Thoracic aorta (tissue), 2 donors: ENCODE results near the gene SLC19A3. TPM values are rescaled to one million over a fixed set of nuclear protein-coding genes. Genes with fewer than 3 reads are reported as not detected.
"Not testable (repeated sequence)": the region's sequence is repeated elsewhere in the genome, so short reads cannot be mapped to it uniquely, and the experiment has no call there.

Experiments used
- ATAC-seq: fragments of 150-250 bp; one replicate; pipeline ENCODE4 v1.8.0; 2017; ENCODE audit warnings: low read depth; ENCODE audit not compliant: insufficient number of reproducible peaks, low FRiP score
- DNase-seq: peaks from one replicate; pipeline ENCODE4 v3.0.0-alpha.2; 2020; ENCODE audit warnings: low spot score
- H3K27ac ChIP-seq, 2 donors: fragments of 200-600 bp; sonication (generic); 1 replicate in 1 of 2; 2 replicates in 1 of 2; pipeline ENCODE4 v1.5.1; 2016; ENCODE audit warnings: mild to moderate bottlenecking in 2 of 2, moderate library complexity in 2 of 2
- H3K27me3 ChIP-seq: fragments of 200-600 bp; sonication (generic); replicated peaks from 2 replicates; pipeline ENCODE4 v1.6.0; 2016; ENCODE audit warnings: mild to moderate bottlenecking; ENCODE audit not compliant: insufficient read depth
- H3K36me3 ChIP-seq: fragments of 200-600 bp; sonication (generic); one replicate; pipeline ENCODE4 v1.5.1; 2016
- H3K4me1 ChIP-seq, 2 donors: fragments of 200-600 bp; sonication (generic); 1 replicate in 1 of 2; 2 replicates in 1 of 2; pipeline versions ENCODE4 v1.5.1 to v1.6.0; 2016; ENCODE audit warnings: low read depth in 2 of 2, mild to moderate bottlenecking in 1 of 2; ENCODE audit not compliant: control insufficient read depth in 1 of 2
- H3K4me3 ChIP-seq: fragments of 200-600 bp; sonication (generic); 2 replicates; pipeline ENCODE4 v1.5.1; 2016; ENCODE audit warnings: mild to moderate bottlenecking
- H3K9me3 ChIP-seq: fragments of 200-600 bp; sonication (generic); 2 replicates; pipeline ENCODE4 v1.5.1; 2016
- total RNA-seq, 2 donors: library from RNA; depleted of rRNA; stranded (reverse); fragments of >200 nt; gene quantifications; one replicate each; pipeline versions ENCODE4 v1.1.0 to v1.2.3, GENCODE V29; 2016
- TF ChIP-seq, protein P1 (sequence below): fragments of 200-600 bp; sonication (generic); IDR thresholded peaks from one replicate; pipeline ENCODE4 v1.5.1; 2019; ENCODE audit warnings: antibody characterized with exemption

SLC19A3 gene
- total RNA-seq, 2 donors from 2014 or later: 3.7 to 4.9 TPM

DNA sequence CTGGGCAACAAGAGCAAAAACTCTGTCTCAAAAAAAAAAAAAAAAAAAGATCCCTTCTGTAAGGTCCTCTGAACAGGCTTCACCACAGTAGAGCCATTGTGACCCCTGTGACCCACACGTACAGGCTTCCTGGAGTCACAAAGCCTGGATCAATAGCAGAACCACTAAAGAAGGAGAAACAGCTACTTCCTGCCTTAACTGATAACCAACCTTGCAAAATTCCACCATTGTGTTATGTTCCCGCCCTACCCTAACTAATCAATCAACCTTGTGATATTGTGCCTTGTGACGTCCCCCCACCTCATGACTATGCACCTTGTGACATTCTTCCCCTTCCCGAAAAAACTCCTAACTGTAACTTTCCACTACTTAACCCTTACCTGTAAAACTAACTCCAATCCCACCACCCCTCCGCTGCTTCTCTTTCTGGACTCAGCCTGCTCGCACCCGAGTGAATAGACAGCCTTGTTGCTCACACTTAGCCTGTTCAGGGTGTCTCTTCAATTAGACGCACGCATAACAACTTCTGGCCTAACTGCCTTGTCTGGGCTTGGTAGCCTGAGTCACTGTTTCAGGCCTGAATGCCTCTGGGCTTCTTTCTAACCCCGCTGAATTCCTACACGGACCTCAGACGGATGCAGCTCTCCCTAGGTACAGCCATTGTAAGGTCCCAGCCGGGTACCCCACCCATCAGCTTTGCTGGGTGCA lies 41.7 kb upstream of the SLC19A3 start:
- no peak overlapping the region for H3K4me3 ChIP-seq
- no peaks in the 10 kb centered on the region for H3K36me3 ChIP-seq
- TF ChIP-seq, protein P1, sequence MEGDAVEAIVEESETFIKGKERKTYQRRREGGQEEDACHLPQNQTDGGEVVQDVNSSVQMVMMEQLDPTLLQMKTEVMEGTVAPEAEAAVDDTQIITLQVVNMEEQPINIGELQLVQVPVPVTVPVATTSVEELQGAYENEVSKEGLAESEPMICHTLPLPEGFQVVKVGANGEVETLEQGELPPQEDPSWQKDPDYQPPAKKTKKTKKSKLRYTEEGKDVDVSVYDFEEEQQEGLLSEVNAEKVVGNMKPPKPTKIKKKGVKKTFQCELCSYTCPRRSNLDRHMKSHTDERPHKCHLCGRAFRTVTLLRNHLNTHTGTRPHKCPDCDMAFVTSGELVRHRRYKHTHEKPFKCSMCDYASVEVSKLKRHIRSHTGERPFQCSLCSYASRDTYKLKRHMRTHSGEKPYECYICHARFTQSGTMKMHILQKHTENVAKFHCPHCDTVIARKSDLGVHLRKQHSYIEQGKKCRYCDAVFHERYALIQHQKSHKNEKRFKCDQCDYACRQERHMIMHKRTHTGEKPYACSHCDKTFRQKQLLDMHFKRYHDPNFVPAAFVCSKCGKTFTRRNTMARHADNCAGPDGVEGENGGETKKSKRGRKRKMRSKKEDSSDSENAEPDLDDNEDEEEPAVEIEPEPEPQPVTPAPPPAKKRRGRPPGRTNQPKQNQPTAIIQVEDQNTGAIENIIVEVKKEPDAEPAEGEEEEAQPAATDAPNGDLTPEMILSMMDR: no peak
- no peak overlapping the region for H3K27ac ChIP-seq
- H3K9me3 ChIP-seq: no peaks in the 10 kb centered on the region
- DNase-seq (no peak), ATAC-seq (no peak)
- H3K27me3 ChIP-seq: no peaks in the 10 kb centered on the region
- peaks cover 7 to 11% of the 10 kb centered on the region in 2 donors for H3K4me1 ChIP-seq

DNA sequence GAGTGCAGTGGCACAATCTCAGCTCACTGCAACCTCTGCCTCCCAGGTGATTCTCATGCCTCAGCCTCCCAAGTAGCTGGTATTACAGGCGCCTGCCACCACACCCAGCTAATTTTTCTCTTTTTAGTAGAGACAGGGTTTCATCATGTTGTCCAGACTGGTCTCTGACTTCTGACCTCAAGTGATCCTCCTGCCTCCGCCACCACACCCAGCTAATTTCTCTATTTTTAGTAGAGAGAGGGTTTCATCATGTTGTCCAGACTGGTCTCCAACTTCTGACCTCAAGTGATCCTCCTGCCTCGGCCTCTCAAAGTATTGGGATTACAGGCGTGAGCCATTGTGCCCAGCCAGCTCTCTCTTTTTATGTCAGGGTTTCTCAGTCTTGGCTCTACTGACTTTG lies 38.4 kb upstream of the SLC19A3 start:
- ATAC-seq, H3K4me1 ChIP-seq, DNase-seq, H3K4me3 ChIP-seq, H3K27ac ChIP-seq, H3K36me3 ChIP-seq, H3K9me3 ChIP-seq, H3K27me3 ChIP-seq: not testable (repeated sequence)

- H3K27ac ChIP-seq: no peak overlapping the region
- TF ChIP-seq, protein P1: no peak
- no peaks in the 10 kb centered on the region for H3K4me1 ChIP-seq
- DNase-seq: no peak
- no peaks in the 10 kb centered on the region for H3K27me3 ChIP-seq
- H3K4me3 ChIP-seq: no peak overlapping the region
- ATAC-seq: no peak
- no peaks in the 10 kb centered on the region for H3K9me3 ChIP-seq
- H3K36me3 ChIP-seq: no peaks in the 10 kb centered on the region
Measured at GRCh38 chr2:227748079-227748478, 30.3 kb upstream of the SLC19A3 start.

DNA sequence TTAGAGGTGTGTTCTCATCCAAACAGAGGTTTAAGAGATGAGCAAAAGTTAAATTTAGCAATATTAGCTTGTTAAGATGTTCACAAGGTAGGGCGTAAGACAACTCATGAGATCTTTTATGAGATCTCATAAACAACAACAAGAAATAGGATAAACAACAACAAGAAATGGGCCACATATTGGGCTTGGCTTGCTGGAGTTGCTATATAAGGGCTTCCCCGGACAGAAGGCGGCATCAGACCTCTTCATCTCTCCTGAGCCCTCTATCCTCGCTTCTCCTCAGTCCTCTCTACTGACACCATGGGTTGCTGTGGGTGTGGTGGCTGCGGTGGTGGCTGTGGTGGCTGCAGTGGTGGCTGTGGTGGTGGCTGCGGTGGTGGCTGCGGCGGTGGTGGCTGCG lies 27.8 kb upstream of the SLC19A3 start, which contains the start of gene SCYGR8:
SCYGR8 (plus strand) TSS at position 301 of the 400 bp plus-strand sequence; CDS start at position 301, 0 bp downstream.
- no peak within 1 kb of the TSS for H3K27ac ChIP-seq
- no peaks in the 10 kb centered on the region for H3K4me1 ChIP-seq
- no peak for DNase-seq
- TF ChIP-seq, protein P1: no peak
- H3K27me3 ChIP-seq: no peaks in the 10 kb centered on the region
- no peak within 1 kb of the TSS for H3K4me3 ChIP-seq
- no peaks in the 10 kb centered on the region for H3K9me3 ChIP-seq
- H3K36me3 ChIP-seq: no peaks in the 10 kb centered on the region
- ATAC-seq: no peak

- not testable (repeated sequence) for H3K36me3 ChIP-seq, H3K27ac ChIP-seq, H3K27me3 ChIP-seq, H3K9me3 ChIP-seq, DNase-seq, H3K4me1 ChIP-seq, ATAC-seq, H3K4me3 ChIP-seq
Measured at GRCh38 chr2:227740705-227741104, 22.9 kb upstream of the SLC19A3 start.

- ATAC-seq (no peak), DNase-seq (no peak)
- Histone ChIP-seq H3K27ac (no peak overlapping the region), H3K36me3 (no peaks in the 10 kb centered on the region), H3K4me3 (no peak overlapping the region), H3K27me3 (no peaks in the 10 kb centered on the region), H3K9me3 (no peaks in the 10 kb centered on the region), H3K4me1 (no peaks in the 10 kb centered on the region)
- TF ChIP-seq, protein P1: no peak
Measured at GRCh38 chr2:227739351-227739750, 21.5 kb upstream of the SLC19A3 start.
